ENCODE results near the gene SMNDC1.
"Not testable (repeated sequence)": the region's sequence is repeated elsewhere in the genome, so short reads cannot be mapped to it uniquely, and the experiment has no call there.

The SMNDC1 gene

DNA sequence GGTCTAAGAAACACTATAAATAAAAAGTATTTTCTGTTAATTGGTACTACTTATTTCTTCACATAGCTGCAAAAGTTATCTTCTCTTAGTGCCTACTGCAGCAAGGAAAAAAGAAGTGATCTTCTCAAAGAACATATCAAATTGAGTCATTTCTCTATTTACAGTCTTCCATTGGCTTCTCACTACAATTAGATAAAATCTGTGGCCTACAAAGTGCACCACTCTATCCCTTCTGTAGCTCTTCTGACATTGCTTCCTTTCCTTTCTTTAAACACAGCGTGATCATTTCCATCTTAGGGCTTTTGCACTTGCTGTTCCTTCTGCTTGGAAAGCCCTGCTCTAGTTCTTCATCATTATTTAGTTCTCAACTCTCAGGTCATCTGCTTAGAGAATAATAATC is 52.6 kb downstream of the SMNDC1 start:
- DNase-seq = no peak
- peak; percentile 50 for ATAC-seq

- peak; percentile 81 for ATAC-seq
- DNase-seq = not testable (repeated sequence)
Observed at GRCh38 chr10:110251392-110251791, 53.3 kb downstream of the SMNDC1 start.

DNA sequence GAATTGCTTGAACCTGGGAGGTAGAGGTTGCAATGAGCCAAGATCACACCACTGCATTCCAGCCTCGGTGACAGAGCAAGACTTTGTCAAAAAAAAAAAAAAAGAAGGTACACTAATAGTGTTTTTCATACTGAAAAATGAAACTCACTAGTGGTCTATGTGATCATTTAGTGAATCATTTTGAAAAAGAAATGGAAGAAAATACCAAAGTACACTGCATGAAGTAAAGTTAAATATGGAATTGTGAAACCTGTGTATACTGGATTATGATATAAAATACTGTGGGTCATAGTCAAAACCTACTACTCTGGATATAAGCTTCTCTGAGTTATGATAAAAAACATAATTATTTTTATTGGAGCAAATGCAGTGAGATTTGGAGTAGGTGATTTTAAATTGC is 55.2 kb downstream of the SMNDC1 start:
- peak; percentile 72 for ATAC-seq
- DNase-seq = not testable (repeated sequence)

DNA sequence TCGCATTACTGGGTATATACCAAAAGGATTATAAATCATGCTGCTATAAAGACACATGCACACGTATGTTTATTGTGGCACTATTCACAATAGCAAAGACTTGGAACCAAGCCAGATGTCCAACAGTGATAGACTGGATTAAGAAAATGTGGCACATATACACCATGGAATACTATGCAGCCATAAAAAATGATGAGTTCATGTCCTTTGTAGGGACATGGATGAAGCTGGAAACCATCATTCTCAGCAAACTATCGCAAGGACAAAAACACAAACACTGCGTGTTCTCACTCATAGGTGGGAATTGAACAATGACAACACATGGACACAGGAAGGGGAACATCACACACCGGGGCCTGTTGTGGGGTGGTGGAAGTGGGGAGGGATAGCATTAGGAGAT is 56.9 kb downstream of the SMNDC1 start:
- DNase-seq, ATAC-seq: not testable (repeated sequence)

DNA sequence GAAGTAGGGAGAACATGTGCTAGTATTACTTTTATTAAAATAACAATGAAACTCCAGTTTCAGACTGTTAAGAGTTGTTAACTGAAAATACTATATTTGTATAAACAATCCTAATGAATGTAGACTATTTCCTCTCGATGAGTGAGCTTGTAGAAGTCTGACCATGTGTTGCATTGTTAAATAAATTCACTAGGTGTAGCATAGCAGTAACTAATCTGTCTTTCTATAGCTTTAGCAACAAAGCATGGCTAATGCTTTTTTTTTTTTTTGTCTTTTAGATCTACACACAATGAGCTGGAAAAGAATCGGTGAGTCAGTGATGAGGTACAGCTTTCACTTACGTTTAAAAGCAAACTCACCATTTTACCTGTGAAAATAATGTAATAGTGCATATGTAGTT is 60.2 kb downstream of the SMNDC1 start:
- DNase-seq (no peak), ATAC-seq (no peak)

- DNase-seq (no peak), ATAC-seq (no peak)
Observed at GRCh38 chr10:110242511-110242910, 62.2 kb downstream of the SMNDC1 start.

- no peak for DNase-seq
- ATAC-seq = no peak
Observed at GRCh38 chr10:110241841-110242240, 62.9 kb downstream of the SMNDC1 start.

DNA sequence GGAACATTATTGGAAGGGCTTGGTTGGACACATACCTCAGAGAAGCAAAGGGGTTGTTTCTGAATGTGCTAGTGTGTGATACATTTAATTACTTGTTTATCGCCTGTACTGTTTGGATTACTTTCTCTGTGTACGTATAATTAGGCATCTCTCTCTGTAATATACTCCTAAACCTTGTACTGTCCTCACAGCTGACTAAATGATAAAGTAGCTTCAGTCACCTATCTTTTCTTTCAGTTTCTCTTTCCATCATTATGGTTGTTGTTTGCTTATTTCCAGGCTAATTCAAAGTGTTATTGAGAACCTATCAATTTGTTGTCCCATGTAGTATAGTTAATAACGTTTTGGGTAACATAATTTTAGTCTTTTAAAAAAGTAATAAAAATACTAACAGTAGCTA is 63.3 kb downstream of the SMNDC1 start:
- no peak for ATAC-seq
- DNase-seq = no peak

All from stimulated activated naive CD8-positive, alpha-beta T cell treated with anti-CD3 and anti-CD28 coated beads, Interleukin-15, Interleukin-2, amounts not matched to agents 100 U/mL and 50 U/mL, for 24 hours (primary cell).